GM12865 (cell line): ENCODE measurements around the gene LRRD1.
"Not testable (repeated sequence)": the region's sequence is repeated elsewhere in the genome, so short reads cannot be mapped to it uniquely, and the experiment has no call there.

Source experiments
- DNase-seq: peaks from one replicate; pipeline ENCODE4 v3.0.0; 2010; ENCODE audit warnings: low read depth
- H3K4me3 ChIP-seq: 2 replicates; pipeline ENCODE4 v1.5.1; 2011; ENCODE audit warnings: mild to moderate bottlenecking, low read depth, low read length, control low read depth
- TF ChIP-seq, protein P1 (sequence below): IDR thresholded peaks from 2 replicates; pipeline ENCODE4 v1.5.1; 2011; ENCODE audit warnings: low read length, control low read depth, low read depth, inconsistent platforms; ENCODE audit not compliant: insufficient read depth; ENCODE audit errors: missing control alignments

Gene LRRD1

DNA sequence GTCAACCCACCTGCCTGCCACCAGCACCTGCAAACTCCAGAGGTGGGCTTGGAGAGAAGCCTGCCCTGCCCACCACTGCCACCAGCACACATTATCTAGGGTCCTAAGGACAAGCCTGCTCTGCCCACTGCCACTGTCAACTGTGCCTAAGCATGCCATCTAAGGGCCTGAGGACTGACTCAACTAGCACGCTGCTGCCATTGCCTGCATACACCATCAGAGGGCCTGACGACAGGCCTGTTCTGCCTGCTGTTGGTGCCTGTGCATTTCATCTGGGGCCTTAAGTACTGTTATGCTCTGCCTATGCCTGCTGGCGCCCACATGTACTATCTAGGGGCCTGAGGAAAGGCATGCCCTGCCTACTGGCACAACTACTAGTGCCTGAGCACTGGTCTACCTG, 27.0 kb upstream of the LRRD1 start:
- H3K4me3 ChIP-seq, result no peak overlapping the region
- TF ChIP-seq, protein P1, sequence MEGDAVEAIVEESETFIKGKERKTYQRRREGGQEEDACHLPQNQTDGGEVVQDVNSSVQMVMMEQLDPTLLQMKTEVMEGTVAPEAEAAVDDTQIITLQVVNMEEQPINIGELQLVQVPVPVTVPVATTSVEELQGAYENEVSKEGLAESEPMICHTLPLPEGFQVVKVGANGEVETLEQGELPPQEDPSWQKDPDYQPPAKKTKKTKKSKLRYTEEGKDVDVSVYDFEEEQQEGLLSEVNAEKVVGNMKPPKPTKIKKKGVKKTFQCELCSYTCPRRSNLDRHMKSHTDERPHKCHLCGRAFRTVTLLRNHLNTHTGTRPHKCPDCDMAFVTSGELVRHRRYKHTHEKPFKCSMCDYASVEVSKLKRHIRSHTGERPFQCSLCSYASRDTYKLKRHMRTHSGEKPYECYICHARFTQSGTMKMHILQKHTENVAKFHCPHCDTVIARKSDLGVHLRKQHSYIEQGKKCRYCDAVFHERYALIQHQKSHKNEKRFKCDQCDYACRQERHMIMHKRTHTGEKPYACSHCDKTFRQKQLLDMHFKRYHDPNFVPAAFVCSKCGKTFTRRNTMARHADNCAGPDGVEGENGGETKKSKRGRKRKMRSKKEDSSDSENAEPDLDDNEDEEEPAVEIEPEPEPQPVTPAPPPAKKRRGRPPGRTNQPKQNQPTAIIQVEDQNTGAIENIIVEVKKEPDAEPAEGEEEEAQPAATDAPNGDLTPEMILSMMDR, result no peak
- no peak for DNase-seq

DNA sequence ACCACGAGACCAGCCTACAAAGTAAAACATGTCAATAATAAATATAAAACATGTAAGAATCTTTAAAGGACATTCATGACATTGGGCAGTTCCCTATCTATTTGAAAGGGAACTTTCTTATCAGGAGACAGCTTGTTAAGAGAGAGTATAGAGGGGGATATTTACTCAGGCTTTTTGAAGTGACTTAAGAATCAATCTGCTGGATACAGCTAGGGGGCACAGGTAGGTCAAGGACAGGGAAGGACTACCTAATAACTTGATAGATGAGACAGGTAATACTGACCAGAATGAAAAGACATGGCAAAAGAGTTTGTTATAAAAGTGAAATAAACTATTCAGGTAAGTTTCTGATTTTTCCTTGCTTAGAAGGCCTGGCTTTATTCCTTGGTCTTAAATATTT, 21.8 kb upstream of the LRRD1 start:
- TF ChIP-seq, protein P1, result no peak
- no peak for DNase-seq
- H3K4me3 ChIP-seq, result no peak overlapping the region

DNA sequence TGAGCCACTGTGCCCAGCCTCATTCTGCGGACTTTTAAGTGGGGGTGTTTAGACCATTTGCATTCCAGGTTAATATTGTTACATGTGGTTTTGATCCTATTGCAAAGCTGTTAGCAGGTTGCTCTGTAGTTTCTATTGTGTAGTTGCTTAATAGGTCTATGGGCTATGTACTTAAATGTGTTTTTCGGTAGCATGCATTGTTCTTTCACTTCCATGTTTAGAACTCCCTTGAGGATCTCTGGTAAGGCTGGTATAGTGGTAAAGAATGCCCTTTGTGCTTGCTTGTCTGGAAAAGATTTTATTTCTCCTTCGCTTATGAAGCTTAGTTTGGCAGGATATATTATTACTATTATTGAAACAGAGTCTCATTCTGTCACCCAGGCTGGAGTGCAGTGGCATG, 13.4 kb upstream of the LRRD1 start:
- TF ChIP-seq, protein P1, result no peak
- no peak for DNase-seq
- H3K4me3 ChIP-seq, result no peak overlapping the region

DNA sequence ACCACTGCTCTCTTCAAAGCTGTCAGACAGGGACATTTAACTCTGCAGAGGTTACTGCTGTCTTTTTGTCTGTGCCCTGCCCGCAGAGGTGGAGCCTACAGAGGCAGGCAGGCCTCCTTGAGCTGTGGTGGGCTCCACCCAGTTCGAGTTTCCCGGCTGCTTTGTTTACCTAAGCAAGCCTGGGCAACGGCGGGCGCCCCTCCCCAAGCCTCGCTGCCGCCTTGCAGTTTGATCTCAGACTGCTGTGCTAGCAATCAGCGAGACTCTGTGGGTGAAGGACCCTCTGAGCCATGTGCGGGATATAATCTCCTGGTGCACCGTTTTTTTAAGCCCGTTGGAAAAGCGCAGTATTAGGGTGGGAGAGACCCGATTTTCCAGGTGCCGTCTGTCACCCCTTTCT, 10.3 kb upstream of the LRRD1 start:
- not testable (repeated sequence) for H3K4me3 ChIP-seq, DNase-seq

DNA sequence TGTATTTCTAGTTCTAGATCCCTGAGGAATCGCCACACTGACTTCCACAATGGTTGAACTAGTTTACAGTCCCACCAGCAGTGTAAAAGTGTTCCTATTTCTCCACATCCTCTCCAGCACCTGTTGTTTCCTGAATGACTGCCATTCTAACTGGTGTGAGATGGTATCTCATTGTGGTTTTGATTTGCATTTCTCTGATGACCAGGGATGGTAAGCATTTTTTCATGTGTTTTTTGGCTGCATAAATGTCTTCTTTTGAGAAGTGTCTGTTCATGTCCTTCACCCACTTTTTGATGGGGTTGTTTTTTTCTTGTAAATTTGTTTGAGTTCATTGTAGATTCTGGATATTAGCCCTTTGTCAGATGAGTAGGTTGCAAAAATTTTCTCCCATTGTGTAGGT, 5.4 kb upstream of the LRRD1 start:
- not testable (repeated sequence) for H3K4me3 ChIP-seq, DNase-seq

DNA sequence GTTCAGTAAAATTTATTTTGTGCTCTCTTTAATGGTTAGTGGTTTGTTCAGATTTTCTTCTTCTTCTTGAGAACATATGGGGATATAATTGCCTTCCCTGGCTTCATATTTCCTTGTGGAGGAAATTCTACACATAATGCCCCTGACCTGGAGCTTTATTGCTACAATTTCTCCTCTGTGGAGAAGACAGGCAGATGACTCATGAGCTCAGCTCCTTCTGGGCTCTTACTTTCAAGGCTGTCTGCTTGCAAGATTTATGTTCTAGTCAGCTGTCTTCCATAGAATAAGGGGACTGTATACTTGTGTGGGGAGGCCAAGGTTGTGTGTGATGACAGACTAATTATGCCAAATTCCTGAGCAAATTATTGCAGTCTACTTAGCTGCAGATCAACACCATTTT, 1.6 kb downstream of the LRRD1 start:
- TF ChIP-seq, protein P1, result no peak
- DNase-seq, result no peak
- no peak overlapping the region for H3K4me3 ChIP-seq

DNA sequence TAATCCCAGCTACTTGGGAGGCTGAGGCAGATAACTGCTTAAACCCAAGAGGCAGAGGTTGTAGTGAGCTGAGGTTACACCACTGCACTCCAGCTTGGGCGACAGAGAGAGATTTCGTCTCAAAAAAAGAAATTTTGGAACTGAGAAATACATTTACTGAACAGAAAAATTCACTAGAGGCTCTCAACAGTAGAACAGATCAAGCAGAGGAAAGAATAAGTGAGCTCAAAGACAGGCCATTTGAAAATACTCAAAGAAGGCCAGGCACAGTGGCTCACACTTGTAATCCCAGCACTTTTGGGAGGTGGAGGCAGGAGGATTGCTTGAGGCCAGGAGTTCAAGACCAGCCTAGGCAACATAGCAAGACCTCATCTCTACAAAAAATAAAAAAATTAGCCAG, 9.4 kb downstream of the LRRD1 start:
- H3K4me3 ChIP-seq, DNase-seq: not testable (repeated sequence)

DNA sequence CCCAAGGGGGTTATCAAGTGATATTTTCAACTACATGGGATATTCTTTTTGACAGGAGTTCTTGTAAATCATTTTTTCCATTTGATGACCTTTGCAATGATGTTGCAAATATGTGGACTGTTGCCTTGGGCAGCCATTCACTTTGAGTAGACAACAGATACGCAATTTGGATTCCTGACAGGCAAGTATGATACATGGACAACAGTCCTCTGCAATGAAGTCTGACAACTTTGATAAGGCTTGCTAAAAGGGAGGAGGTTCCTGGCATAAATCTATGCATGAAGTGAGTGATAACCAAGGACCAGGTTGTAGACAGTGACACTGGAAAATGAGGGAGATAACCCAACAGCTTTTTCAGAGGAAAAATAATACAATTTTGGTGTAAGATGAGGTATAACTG, 17.7 kb downstream of the LRRD1 start:
- H3K4me3 ChIP-seq, result no peak overlapping the region
- DNase-seq, result no peak
- TF ChIP-seq, protein P1, result no peak
